HepG2 (cell line): Measurements from ENCODE around the gene CD248. TPM values are rescaled to one million over a fixed set of nuclear protein-coding genes. Genes with fewer than 3 reads are reported as not detected.

ENCODE experiments used
- BHLHE40 ChIP-seq: IDR thresholded peaks from 2 replicates; pipeline ENCODE4 v1.6.1; 2011; ENCODE audit warnings: low read length, improper control_type of control experiment
- BRCA1 ChIP-seq: sonication (generic); formaldehyde crosslinking; IDR thresholded peaks from 2 replicates; pipeline ENCODE4 v1.4.0; 2020; ENCODE audit warnings: missing genetic modification reagents
- CEBPG ChIP-seq: IDR thresholded peaks from 2 replicates; pipeline ENCODE4 v1.6.1; 2016
- FOXC1 ChIP-seq: sonication (generic); formaldehyde crosslinking; IDR thresholded peaks from 2 replicates; pipeline ENCODE4 v1.8.0; 2022; ENCODE audit warnings: mild to moderate bottlenecking, missing genetic modification reagents, borderline replicate concordance
- FOXP1 ChIP-seq, 2 experiments: fragments of 450-650 bp in 1 of 2; IDR thresholded peaks; 2 replicates each; pipeline ENCODE4 v1.6.1; 2017 to 2018; ENCODE audit warnings: antibody characterized with exemption in 1 of 2
- GPBP1L1 ChIP-seq: sonication (generic); formaldehyde crosslinking; IDR thresholded peaks from 2 replicates; pipeline ENCODE4 v1.5.0; 2020; ENCODE audit warnings: mild to moderate bottlenecking, missing genetic modification reagents
- HCFC1 ChIP-seq: fragments of 150-350 bp; IDR thresholded peaks from 2 replicates; pipeline ENCODE4 v1.6.1; 2014; ENCODE audit warnings: low read depth, low read length
- HNF4G ChIP-seq, 2 experiments: sonication (generic) in 1 of 2; formaldehyde crosslinking in 1 of 2; IDR thresholded peaks; 2 replicates each; pipeline versions ENCODE4 v1.4.0 to v1.6.1; 2011 to 2020; ENCODE audit warnings: borderline replicate concordance in 2 of 2, low read depth in 2 of 2, mild to moderate bottlenecking in 2 of 2, low read length in 1 of 2, missing genetic modification reagents in 1 of 2, moderate library complexity in 1 of 2
- IRF1 ChIP-seq: sonication (generic); formaldehyde crosslinking; IDR thresholded peaks from 2 replicates; pipeline ENCODE4 v1.4.0; 2020; ENCODE audit warnings: low read depth, mild to moderate bottlenecking, missing genetic modification reagents
- NR2F2 ChIP-seq: IDR thresholded peaks from 2 replicates; pipeline ENCODE4 v1.6.1; 2012; ENCODE audit warnings: low read depth, inconsistent platforms, borderline replicate concordance
- RFXAP ChIP-seq: sonication (generic); formaldehyde crosslinking; IDR thresholded peaks from 2 replicates; pipeline ENCODE4 v1.4.0; 2020; ENCODE audit warnings: missing genetic modification reagents, borderline replicate concordance
- U2AF1 ChIP-seq: fragments of 200-400 bp; formaldehyde crosslinking; optimal IDR thresholded peaks from 2 replicates; pipeline ENCODE3; 2017; ENCODE audit warnings: mild to moderate bottlenecking, low read depth, low read length
- U2AF2 ChIP-seq: fragments of 200-400 bp; formaldehyde crosslinking; IDR thresholded peaks from 2 replicates; pipeline ENCODE4 v1.6.1; 2017; ENCODE audit warnings: low read depth, mild to moderate bottlenecking, low read length
- ZFP62 ChIP-seq: sonication (generic); formaldehyde crosslinking; IDR thresholded peaks from 2 replicates; pipeline ENCODE4 v1.4.0; 2020; ENCODE audit warnings: missing genetic modification reagents
- ZMYM2 ChIP-seq: sonication (generic); formaldehyde crosslinking; IDR thresholded peaks from 2 replicates; pipeline ENCODE4 v1.8.0; 2022; ENCODE audit warnings: mild to moderate bottlenecking, missing genetic modification reagents
- ZNF326 ChIP-seq: sonication (generic); formaldehyde crosslinking; IDR thresholded peaks from 2 replicates; pipeline ENCODE4 v1.4.0; 2020; ENCODE audit warnings: missing genetic modification reagents, borderline replicate concordance
- ZNF329 ChIP-seq: sonication (generic); formaldehyde crosslinking; IDR thresholded peaks from 2 replicates; pipeline ENCODE4 v1.9.0; 2021; ENCODE audit warnings: low read depth, mild to moderate bottlenecking, missing genetic modification reagents
- ZNF562 ChIP-seq: sonication (generic); formaldehyde crosslinking; IDR thresholded peaks from 2 replicates; pipeline ENCODE4 v1.8.0; 2022; ENCODE audit warnings: missing genetic modification reagents, borderline replicate concordance
- ZNF609 ChIP-seq: sonication (generic); formaldehyde crosslinking; IDR thresholded peaks from 2 replicates; pipeline ENCODE4 v1.4.0; 2020; ENCODE audit warnings: mild to moderate bottlenecking, missing genetic modification reagents, borderline replicate concordance
- ZNF792 ChIP-seq: IDR thresholded peaks from 2 replicates; pipeline ENCODE4 v1.6.1; 2016
- polyA plus RNA-seq, 8 experiments: library from polyadenylated mRNA; depleted of rRNA in 3 of 8; stranded (reverse) in 7 of 8; unstranded in 1 of 8; fragments of >200 nt; fragmentation: Illumina TruSeq in 4 of 8; extraction: Trizol in 4 of 8; gene quantifications; 2 replicates each; pipeline versions ENCODE4 v1.2.1 to v1.2.3, GENCODE V29; 2011 to 2016; ENCODE audit warnings: low read depth in 4 of 8, missing spikeins in 1 of 8, mixed read lengths in 1 of 8; ENCODE audit not compliant: insufficient read depth in 1 of 8
- total RNA-seq, 5 experiments: library from RNA; depleted of rRNA; stranded (reverse); fragments of >200 nt; fragmentation: Illumina TruSeq; extraction: Trizol; gene quantifications; 2 replicates each; pipeline ENCODE4 v1.2.3, GENCODE V29; 2016; ENCODE audit warnings: low read depth in 1 of 5
- TF ChIP-seq, protein P1 (sequence below): sonication (generic); formaldehyde crosslinking; IDR thresholded peaks from 2 replicates; pipeline ENCODE4 v1.5.0; 2020; ENCODE audit warnings: mild to moderate bottlenecking, missing genetic modification reagents

CD248 gene
- total and polyA plus RNA-seq, 2 of the 13 experiments (the other 11 are each of a cell fraction or from before 2014, with no cell fraction given): 0.25 to 0.35 TPM

- TF ChIP-seq HNF4G (IDR thresholded peaks at IDR 0.05; ENCODE audit: borderline replicate concordance, low read depth, low read length) (no peak), HNF4G (CRISPR knock-in tag; IDR thresholded peaks at IDR 0.05; ENCODE audit: borderline replicate concordance, low read depth) (no peak), ZNF326 (CRISPR knock-in tag) (no peak), IRF1 (no peak), ZNF329 (CRISPR knock-in tag) (no peak), CEBPG (CRISPR knock-in tag) (no peak), BRCA1 (CRISPR knock-in tag) (peak; percentile 78; the same call in 1 of the 2 replicates), U2AF1 (no peak), U2AF2 (no peak), FOXC1 (no peak), FOXP1 (IDR thresholded peaks at IDR 0.05) (no peak), FOXP1 (CRISPR knock-in tag; IDR thresholded peaks at IDR 0.05) (no peak), BHLHE40 (no peak), HCFC1 (no peak), ZMYM2 (CRISPR knock-in tag) (0 out of 2 replicates have a peak, but pooled peaks have one; percentile 35), ZFP62 (CRISPR knock-in tag) (no peak), GPBP1L1 (CRISPR knock-in tag) (no peak), ZNF562 (CRISPR knock-in tag) (0 out of 2 replicates have a peak, but pooled peaks have one; percentile 36), ZNF609 (CRISPR knock-in tag) (no peak), NR2F2 (no peak), RFXAP (CRISPR knock-in tag) (no peak), ZNF792 (CRISPR knock-in tag) (peak; percentile 78)
- TF ChIP-seq, protein P1, sequence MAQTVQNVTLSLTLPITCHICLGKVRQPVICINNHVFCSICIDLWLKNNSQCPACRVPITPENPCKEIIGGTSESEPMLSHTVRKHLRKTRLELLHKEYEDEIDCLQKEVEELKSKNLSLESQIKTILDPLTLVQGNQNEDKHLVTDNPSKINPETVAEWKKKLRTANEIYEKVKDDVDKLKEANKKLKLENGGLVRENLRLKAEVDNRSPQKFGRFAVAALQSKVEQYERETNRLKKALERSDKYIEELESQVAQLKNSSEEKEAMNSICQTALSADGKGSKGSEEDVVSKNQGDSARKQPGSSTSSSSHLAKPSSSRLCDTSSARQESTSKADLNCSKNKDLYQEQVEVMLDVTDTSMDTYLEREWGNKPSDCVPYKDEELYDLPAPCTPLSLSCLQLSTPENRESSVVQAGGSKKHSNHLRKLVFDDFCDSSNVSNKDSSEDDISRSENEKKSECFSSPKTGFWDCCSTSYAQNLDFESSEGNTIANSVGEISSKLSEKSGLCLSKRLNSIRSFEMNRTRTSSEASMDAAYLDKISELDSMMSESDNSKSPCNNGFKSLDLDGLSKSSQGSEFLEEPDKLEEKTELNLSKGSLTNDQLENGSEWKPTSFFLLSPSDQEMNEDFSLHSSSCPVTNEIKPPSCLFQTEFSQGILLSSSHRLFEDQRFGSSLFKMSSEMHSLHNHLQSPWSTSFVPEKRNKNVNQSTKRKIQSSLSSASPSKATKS: no peak
Measured at GRCh38 chr11:66289548-66290329, 27.1 kb downstream of the CD248 start (continued).
